OCI-LY7 (cell line): ENCODE measurements around the gene PUM1. TPM values are rescaled to one million over a fixed set of nuclear protein-coding genes. Genes with fewer than 3 reads are reported as not detected.

ENCODE experiments used
- BruUV-seq: library from RNA; stranded (reverse); fragments of 400-500 nt; replicated peaks from 2 replicates; lab custom pipeline; 2021; lab: Mats Ljungman, UMichigan
- CTCF ChIA-PET: fragments of 300-600 bp; sonication (Branson Sonifier 250); formaldehyde crosslinking; loops from one replicate; lab custom pipeline; 2022; ENCODE audit warnings: antibody characterized with exemption; ENCODE audit not compliant: unreplicated experiment; lab: Charles Lee
- POLR2A ChIA-PET: fragments of 300-600 bp; sonication (Branson Sonifier 250); formaldehyde crosslinking; loops from one replicate; lab custom pipeline; 2022; ENCODE audit warnings: antibody characterized with exemption; lab: Charles Lee
- DNase-seq: peaks from one replicate; pipeline ENCODE4 v3.0.0-alpha.2; 2015; ENCODE audit warnings: low spot score
- H2AFZ ChIP-seq: fragments of 200-600 bp; sonication (generic), shearing (Covaris generic); 2 replicates; pipeline ENCODE4 v1.6.1; 2014; ENCODE audit warnings: mild to moderate bottlenecking, antibody characterized with exemption, low read length, moderate library complexity
- H3K27ac ChIP-seq: fragments of 200-600 bp; sonication (generic); 2 replicates; pipeline ENCODE4 v1.5.1; 2014; ENCODE audit warnings: mixed run types, low read depth, mild to moderate bottlenecking, moderate library complexity, low read length, inconsistent platforms; ENCODE audit not compliant: poor library complexity, severe bottlenecking
- H3K36me3 ChIP-seq: fragments of 200-600 bp; sonication (generic); 2 replicates; pipeline ENCODE4 v1.6.1; 2014; ENCODE audit warnings: mild to moderate bottlenecking, antibody characterized with exemption, low read length, moderate library complexity, mixed read lengths; ENCODE audit not compliant: insufficient read depth
- H3K4me1 ChIP-seq: fragments of 200-600 bp; sonication (generic); 2 replicates; pipeline ENCODE4 v1.5.1; 2014; ENCODE audit warnings: mild to moderate bottlenecking, low read length; ENCODE audit not compliant: insufficient read depth, poor library complexity, severe bottlenecking
- H3K4me2 ChIP-seq: fragments of 200-600 bp; sonication (generic); 2 replicates; pipeline ENCODE4 v1.6.1; 2014; ENCODE audit warnings: mild to moderate bottlenecking, low read length
- H3K4me3 ChIP-seq: fragments of 200-600 bp; sonication (generic); 2 replicates; pipeline ENCODE4 v1.5.1; 2014; ENCODE audit warnings: mild to moderate bottlenecking, low read depth, low read length; ENCODE audit not compliant: poor library complexity, severe bottlenecking
- H3K79me2 ChIP-seq: fragments of 200-600 bp; sonication (generic); 2 replicates; pipeline ENCODE4 v1.6.1; 2016; ENCODE audit warnings: low read depth, mild to moderate bottlenecking, low read length, moderate library complexity, mixed read lengths; ENCODE audit not compliant: insufficient read depth
- H3K9me2 ChIP-seq: fragments of 200-600 bp; sonication (generic); 2 replicates; pipeline ENCODE4 v1.6.1; 2016; ENCODE audit warnings: mild to moderate bottlenecking, low read length, mixed read lengths; ENCODE audit not compliant: insufficient read depth
- H3K9me3 ChIP-seq: fragments of 200-600 bp; sonication (generic); 2 replicates; pipeline ENCODE4 v1.6.1; 2014; ENCODE audit warnings: mild to moderate bottlenecking, mixed run types, low read length, mixed read lengths
- H4K20me1 ChIP-seq: fragments of 200-600 bp; sonication (generic); 2 replicates; pipeline ENCODE4 v1.6.1; 2014; ENCODE audit warnings: mild to moderate bottlenecking, antibody characterized with exemption, low read length, moderate library complexity, mixed read lengths; ENCODE audit not compliant: insufficient read depth
- EZH2phosphoT487 ChIP-seq: fragments of 200-600 bp; sonication (generic); IDR thresholded peaks from 2 replicates; pipeline ENCODE4 v1.6.1; 2018; ENCODE audit warnings: low read depth, borderline replicate concordance, mild to moderate bottlenecking, mixed run types, antibody characterized with exemption, low read length, moderate library complexity, mixed read lengths
- intact Hi-C: fragments of 100-400 bp; cut with micrococcal nuclease; formaldehyde crosslinking; loops from one replicate; pipeline ENCODE4 v1.10.0; 2022; ENCODE audit not compliant: unreplicated experiment
- total RNA-seq, 2 experiments: library from RNA; depleted of rRNA in 1 of 2; stranded (reverse); fragments of >200 nt in 1 of 2; shearing (Covaris generic) in 1 of 2; gene quantifications; 2 replicates each; pipeline ENCODE4 v1.2.3, GENCODE V29; 2014 to 2022
- TF ChIP-seq, protein P1 (sequence below): fragments of 200-600 bp; sonication (generic); conservative IDR thresholded peaks from 2 replicates; pipeline ENCODE4 v1.5.1; 2014; ENCODE audit warnings: mild to moderate bottlenecking, antibody characterized with exemption, low read length, moderate library complexity, mixed read lengths

The PUM1 gene
- total RNA-seq, 2 experiments from 2014 or later = 52.0 to 97.5 TPM

DNA sequence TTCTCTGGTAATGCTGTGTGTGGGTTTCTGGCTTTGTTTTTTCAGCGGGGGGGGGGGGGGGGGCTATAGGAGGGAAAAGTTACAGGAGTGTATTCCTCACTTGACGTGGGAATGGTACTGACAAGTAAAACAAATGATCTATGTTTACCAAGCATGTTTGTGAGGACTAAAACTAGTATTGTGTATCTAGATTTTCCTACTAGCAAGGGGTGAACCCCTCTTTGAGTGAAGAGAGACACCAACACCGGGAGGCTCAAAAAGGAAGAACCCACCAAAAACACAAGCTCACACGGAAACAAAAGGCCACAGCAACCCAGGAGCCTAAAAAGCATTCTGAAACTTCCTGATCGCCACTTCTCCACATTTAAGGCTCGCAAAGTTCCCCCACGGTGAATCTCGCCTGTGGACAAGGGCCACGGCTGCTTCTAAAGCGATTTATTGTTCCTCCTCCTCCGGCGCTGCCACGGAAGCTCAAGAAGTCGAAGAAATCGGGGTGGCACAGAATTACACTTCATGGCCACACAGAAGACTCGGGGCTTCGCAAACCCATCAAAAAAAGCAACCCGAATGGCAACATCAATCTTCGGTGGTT, 703 bp downstream of the PUM1 start:
- Histone ChIP-seq H2AFZ (peak overlapping the region; percentile 73; the same call in 1 of the 2 replicates), H3K4me2 (peak overlapping the region; percentile 90), H3K36me3 (peaks cover 38% of the 10 kb centered on the region), H3K4me1 (peaks cover 26% of the 10 kb centered on the region), H3K9me2 (no peaks in the 10 kb centered on the region), H3K4me3 (peak overlapping the region; percentile 80), H3K27ac (peak overlapping the region; percentile 80), H3K9me3 (no peaks in the 10 kb centered on the region), H4K20me1 (peaks cover 28% of the 10 kb centered on the region), H3K79me2 (peaks cover 56% of the 10 kb centered on the region)
- BruUV-seq = no TSS peak
- intact Hi-C loops = no loop called here
- POLR2A ChIA-PET = interaction anchor here (0.6 to 2.0 kb wide), 7 partner anchors 10 to 1623 kb away, joined by 3 to 5 read pairs (median 3); partner anchors contain the start of genes SNRNP40 and ZCCHC17
- CTCF ChIA-PET = no interaction called here
- no peak for TF ChIP-seq EZH2phosphoT487
- TF ChIP-seq, protein P1, sequence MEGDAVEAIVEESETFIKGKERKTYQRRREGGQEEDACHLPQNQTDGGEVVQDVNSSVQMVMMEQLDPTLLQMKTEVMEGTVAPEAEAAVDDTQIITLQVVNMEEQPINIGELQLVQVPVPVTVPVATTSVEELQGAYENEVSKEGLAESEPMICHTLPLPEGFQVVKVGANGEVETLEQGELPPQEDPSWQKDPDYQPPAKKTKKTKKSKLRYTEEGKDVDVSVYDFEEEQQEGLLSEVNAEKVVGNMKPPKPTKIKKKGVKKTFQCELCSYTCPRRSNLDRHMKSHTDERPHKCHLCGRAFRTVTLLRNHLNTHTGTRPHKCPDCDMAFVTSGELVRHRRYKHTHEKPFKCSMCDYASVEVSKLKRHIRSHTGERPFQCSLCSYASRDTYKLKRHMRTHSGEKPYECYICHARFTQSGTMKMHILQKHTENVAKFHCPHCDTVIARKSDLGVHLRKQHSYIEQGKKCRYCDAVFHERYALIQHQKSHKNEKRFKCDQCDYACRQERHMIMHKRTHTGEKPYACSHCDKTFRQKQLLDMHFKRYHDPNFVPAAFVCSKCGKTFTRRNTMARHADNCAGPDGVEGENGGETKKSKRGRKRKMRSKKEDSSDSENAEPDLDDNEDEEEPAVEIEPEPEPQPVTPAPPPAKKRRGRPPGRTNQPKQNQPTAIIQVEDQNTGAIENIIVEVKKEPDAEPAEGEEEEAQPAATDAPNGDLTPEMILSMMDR = no peak
- DNase-seq = peak; percentile 60

DNA sequence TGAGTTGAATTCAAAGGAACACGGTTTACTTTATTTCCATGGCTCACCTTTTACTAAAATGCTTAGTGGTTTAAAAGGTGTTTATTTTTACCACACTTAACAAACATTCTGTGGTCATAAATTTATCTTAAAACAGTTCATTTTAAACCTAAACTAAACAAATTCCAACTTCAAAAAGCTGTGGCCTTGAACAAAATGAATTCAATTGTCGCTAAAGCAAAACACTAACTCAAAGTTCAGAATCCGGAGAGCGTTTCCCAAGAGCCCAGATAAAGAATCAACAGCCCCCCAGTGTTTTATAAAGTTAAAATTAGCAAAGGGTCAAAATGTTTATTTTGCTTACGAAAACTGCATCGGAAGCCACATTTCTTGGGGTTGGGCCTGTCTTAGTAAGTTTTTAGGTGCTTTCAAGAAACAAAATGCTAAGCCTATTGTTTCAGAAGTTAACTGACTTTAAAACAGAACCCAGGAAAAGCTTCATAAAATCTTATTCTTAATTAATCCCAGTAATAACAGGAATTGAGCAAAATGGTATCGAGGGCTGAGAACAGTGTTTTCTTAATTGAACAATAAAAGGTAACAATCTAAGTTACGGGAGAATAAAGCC, 1.3 kb downstream of the PUM1 start:
- H3K27ac ChIP-seq = peak overlapping the region; percentile 80
- ChIA-PET CTCF (no interaction called here), POLR2A (interaction anchor here (0.6 to 2.0 kb wide), 7 partner anchors 9 to 345 kb away, joined by 3 to 5 read pairs (median 3); partner anchors contain the start of genes SNRNP40 and ZCCHC17)
- H3K36me3 ChIP-seq = peaks cover 44% of the 10 kb centered on the region
- H3K4me3 ChIP-seq = peak overlapping the region; percentile 80
- DNase-seq = no peak
- H2AFZ ChIP-seq = no peak overlapping the region
- H3K9me2 ChIP-seq = no peaks in the 10 kb centered on the region
- H3K9me3 ChIP-seq = no peaks in the 10 kb centered on the region
- H4K20me1 ChIP-seq = peaks cover 28% of the 10 kb centered on the region
- peaks cover 62% of the 10 kb centered on the region for H3K79me2 ChIP-seq
- intact Hi-C loops = no loop called here
- H3K4me2 ChIP-seq = peak overlapping the region; percentile 90
- TF ChIP-seq, protein P1 = no peak
- TF ChIP-seq EZH2phosphoT487 = no peak
- BruUV-seq = no TSS peak
- H3K4me1 ChIP-seq = peaks cover 26% of the 10 kb centered on the region

DNA sequence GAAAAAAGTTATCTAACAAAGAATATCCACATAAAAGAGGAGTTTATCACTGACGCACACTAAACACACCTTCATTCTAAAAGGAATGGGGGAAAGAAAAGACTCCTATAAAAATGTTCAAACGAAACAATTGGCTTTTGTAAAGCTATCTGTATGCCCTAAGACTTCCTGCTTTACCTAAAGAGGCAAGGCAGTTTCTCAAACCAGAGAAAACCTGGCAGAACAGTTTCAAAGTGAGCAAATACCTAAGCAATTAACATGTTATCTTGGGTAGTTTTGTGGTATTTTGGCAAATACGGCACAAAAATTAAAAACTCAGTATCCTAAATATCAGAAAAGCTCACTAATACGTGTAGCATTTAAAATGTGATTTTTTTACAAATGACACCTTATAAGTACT, 1.9 kb downstream of the PUM1 start:
- H3K27ac ChIP-seq = no peak overlapping the region

More for the DNA sequence above, 1.9 kb downstream of the PUM1 start:
- H3K79me2 ChIP-seq = peaks cover 68% of the 10 kb centered on the region
- TF ChIP-seq, protein P1 = no peak
- no peak for TF ChIP-seq EZH2phosphoT487
- H3K9me3 ChIP-seq = no peaks in the 10 kb centered on the region
- peaks cover 50% of the 10 kb centered on the region for H3K36me3 ChIP-seq
- H3K4me3 ChIP-seq = peak overlapping the region; percentile 80
- peaks cover 26% of the 10 kb centered on the region for H3K4me1 ChIP-seq
- ChIA-PET CTCF (no interaction called here), POLR2A (interaction anchor here (0.7 to 2.0 kb wide), 4 partner anchors 9 to 79 kb away, joined by 3 to 5 read pairs (median 4); no protein-coding TSS in a partner anchor)
- H3K9me2 ChIP-seq = no peaks in the 10 kb centered on the region
- no TSS peak for BruUV-seq
- intact Hi-C loops = no loop called here
- no peak overlapping the region for H2AFZ ChIP-seq
- peak; percentile 42 for DNase-seq
- H3K4me2 ChIP-seq = peak overlapping the region; percentile 90
- peaks cover 28% of the 10 kb centered on the region for H4K20me1 ChIP-seq
